GM23338 (cell line): ENCODE results near the gene PPP1R36. TPM values are rescaled to one million over a fixed set of nuclear protein-coding genes. Genes with fewer than 3 reads are reported as not detected.

Experiments
- ATAC-seq: fragments of 200-7000 bp; cut with Tn5 transposase; 3 replicates; pipeline ENCODE4 v1.9.1; 2020
- DNase-seq: peaks from one replicate; pipeline ENCODE4 v3.0.0-alpha.2; 2015; ENCODE audit warnings: low spot score
- H2AFZ ChIP-seq: fragments of 200-600 bp; sonication (generic); 2 replicates; pipeline ENCODE4 v1.8.0; 2016; ENCODE audit warnings: antibody characterized with exemption, mild to moderate bottlenecking, moderate library complexity
- H3F3A ChIP-seq: fragments of 200-600 bp; sonication (generic); replicated peaks from 2 replicates; pipeline ENCODE4 v1.8.0; 2017; ENCODE audit warnings: antibody characterized with exemption, mixed run types, low read depth
- H3K27ac ChIP-seq: fragments of 200-600 bp; sonication (generic); 2 replicates; pipeline ENCODE4 v1.6.1; 2016; ENCODE audit warnings: low read depth
- H3K27me3 ChIP-seq: fragments of 200-600 bp; sonication (generic); 2 replicates; pipeline ENCODE4 v1.8.0; 2016; ENCODE audit warnings: mild to moderate bottlenecking, mixed run types, moderate library complexity; ENCODE audit not compliant: insufficient read depth
- H3K36me3 ChIP-seq: fragments of 200-600 bp; sonication (generic); 2 replicates; pipeline ENCODE4 v1.8.0; 2016; ENCODE audit warnings: mild to moderate bottlenecking; ENCODE audit not compliant: insufficient read depth
- H3K4me1 ChIP-seq: fragments of 200-600 bp; sonication (generic); 2 replicates; pipeline ENCODE4 v1.8.0; 2016; ENCODE audit warnings: mild to moderate bottlenecking, moderate library complexity; ENCODE audit not compliant: insufficient read depth
- H3K4me2 ChIP-seq: fragments of 200-600 bp; sonication (generic); 2 replicates; pipeline ENCODE4 v1.7.1; 2017; ENCODE audit warnings: mixed run types
- H3K4me3 ChIP-seq: fragments of 200-600 bp; sonication (generic); 2 replicates; pipeline ENCODE4 v1.6.1; 2016; ENCODE audit warnings: mixed run types
- H3K79me2 ChIP-seq: fragments of 200-600 bp; sonication (generic); replicated peaks from 2 replicates; pipeline ENCODE4 v1.8.0; 2017; ENCODE audit warnings: mild to moderate bottlenecking; ENCODE audit not compliant: insufficient read depth
- H3K9me2 ChIP-seq: fragments of 200-600 bp; sonication (generic); 2 replicates; pipeline ENCODE4 v1.8.0; 2017; ENCODE audit not compliant: insufficient read depth
- H4K20me1 ChIP-seq: fragments of 200-600 bp; sonication (generic); replicated peaks from 2 replicates; pipeline ENCODE4 v1.8.0; 2017; ENCODE audit warnings: mild to moderate bottlenecking; ENCODE audit not compliant: insufficient read depth
- H3K27ac Mint-ChIP-seq: 2 replicates; pipeline ENCODE4 v1.8.0; 2020; ENCODE audit warnings: inconsistent platforms, mild to moderate bottlenecking, moderate library complexity, mixed read lengths
- H3K27me3 Mint-ChIP-seq: 3 replicates; pipeline ENCODE4 v1.8.0; 2022; ENCODE audit warnings: low read depth, mild to moderate bottlenecking, moderate library complexity, mixed read lengths, inconsistent platforms; ENCODE audit not compliant: insufficient read depth, poor library complexity
- H3K36me3 Mint-ChIP-seq: 3 replicates; pipeline ENCODE4 v1.8.0; 2021; ENCODE audit warnings: low read depth, mild to moderate bottlenecking, inconsistent platforms, moderate library complexity, mixed read lengths
- H3K4me1 Mint-ChIP-seq: 3 replicates; pipeline ENCODE4 v1.8.0; 2020; ENCODE audit warnings: mild to moderate bottlenecking, inconsistent platforms, mixed read lengths
- H3K4me3 Mint-ChIP-seq: 3 replicates; pipeline ENCODE4 v1.8.0; 2021; ENCODE audit warnings: moderate library complexity, mild to moderate bottlenecking, inconsistent platforms, mixed read lengths
- H3K9me3 Mint-ChIP-seq: 3 replicates; pipeline ENCODE4 v1.8.0; 2020; ENCODE audit warnings: moderate library complexity, mild to moderate bottlenecking, inconsistent platforms, mixed read lengths
- CREB1 ChIP-seq: fragments of 250-450 bp; sonication (Bioruptor Pico); IDR thresholded peaks from 2 replicates; pipeline ENCODE4 v1.5.0; 2020; ENCODE audit warnings: low read depth, mild to moderate bottlenecking, moderate library complexity
- EZH2 ChIP-seq: fragments of 200-600 bp; sonication (generic); IDR thresholded peaks from one replicate; pipeline ENCODE4 v1.8.0; 2017; ENCODE audit warnings: antibody characterized with exemption, mild to moderate bottlenecking, low read depth; ENCODE audit not compliant: unreplicated experiment
- EZH2phosphoT487 ChIP-seq: fragments of 200-600 bp; sonication (generic); IDR thresholded peaks from one replicate; pipeline ENCODE4 v1.8.1; 2018; ENCODE audit warnings: antibody characterized with exemption; ENCODE audit not compliant: unreplicated experiment
- JUNB ChIP-seq: IDR thresholded peaks from one replicate; pipeline ENCODE4 v1.6.1; 2016; ENCODE audit warnings: antibody characterized with exemption; ENCODE audit not compliant: unreplicated experiment
- NANOG ChIP-seq: IDR thresholded peaks from 2 replicates; pipeline ENCODE4 v1.6.1; 2016; ENCODE audit warnings: antibody characterized with exemption, borderline replicate concordance
- POLR2AphosphoS5 ChIP-seq: IDR thresholded peaks from 2 replicates; pipeline ENCODE4 v1.6.1; 2016; ENCODE audit warnings: antibody characterized with exemption, low read depth
- STAT1 ChIP-seq: IDR thresholded peaks from one replicate; pipeline ENCODE4 v1.6.1; 2016; ENCODE audit warnings: antibody characterized with exemption; ENCODE audit not compliant: unreplicated experiment
- ZNF114 ChIP-seq: fragments of 250-450 bp; sonication (Bioruptor Pico); IDR thresholded peaks from 2 replicates; pipeline ENCODE4 v1.5.0; 2020; ENCODE audit warnings: mild to moderate bottlenecking, moderate library complexity
- ZNF331 ChIP-seq: fragments of 250-450 bp; sonication (Bioruptor Pico); IDR thresholded peaks from 2 replicates; pipeline ENCODE4 v1.5.0; 2020; ENCODE audit warnings: low read depth, mild to moderate bottlenecking, moderate library complexity
- polyA plus RNA-seq: library from polyadenylated mRNA; unstranded; fragments of >200 nt; fragmentation: Nextera tagmentation; extraction: Ambion mirVana; gene quantifications from 2 replicates; pipeline ENCODE4 v1.2.1, GENCODE V29; 2016
- total RNA-seq: library from RNA; depleted of rRNA; stranded (reverse); fragments of >200 nt; shearing (Covaris generic); gene quantifications from 2 replicates; pipeline ENCODE4 v1.2.3, GENCODE V29; 2014
- TF ChIP-seq, protein P1 (sequence below): IDR thresholded peaks from one replicate; pipeline ENCODE4 v1.6.1; 2018; ENCODE audit warnings: antibody characterized with exemption; ENCODE audit not compliant: unreplicated experiment
- TF ChIP-seq, protein P2 (sequence below): IDR thresholded peaks from 2 replicates; pipeline ENCODE4 v1.6.1; 2016; ENCODE audit warnings: antibody characterized with exemption
- TF ChIP-seq, protein P3 (sequence below), 2 experiments: fragments of 200-600 bp in 1 of 2; sonication (generic) in 1 of 2; conservative IDR thresholded peaks; 2 replicates each; pipeline versions ENCODE4 v1.5.1 to v1.6.1; 2016 to 2017; ENCODE audit warnings: antibody characterized with exemption in 2 of 2, low read depth in 2 of 2, mild to moderate bottlenecking in 2 of 2, moderate library complexity in 1 of 2
- TF ChIP-seq, protein P4 (sequence below): fragments of 250-450 bp; sonication (Bioruptor Pico); IDR thresholded peaks from 2 replicates; pipeline ENCODE4 v1.5.0; 2020; ENCODE audit warnings: mild to moderate bottlenecking, moderate library complexity

Gene PPP1R36
- total and polyA plus RNA-seq, 2 experiments from 2014 or later = 0.42 to 1.4 TPM

DNA sequence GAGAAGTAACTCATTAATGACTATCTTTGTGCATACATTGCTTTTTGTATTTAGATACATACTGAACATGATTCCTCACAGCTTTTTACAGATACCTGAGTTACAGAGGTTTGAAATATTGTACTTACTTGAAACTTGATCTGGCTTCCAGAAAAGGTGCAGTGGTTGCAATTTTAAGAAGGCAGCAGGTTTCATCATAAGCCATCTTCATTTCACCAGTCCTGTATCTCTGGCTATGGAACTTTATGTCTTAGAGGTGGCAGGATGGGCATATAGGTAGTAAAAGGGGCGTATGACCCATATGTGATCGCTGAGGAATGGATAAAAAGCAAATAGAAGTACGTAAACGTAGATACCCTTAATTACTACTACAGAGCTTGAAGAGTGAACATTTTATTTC lies 31.5 kb upstream of the PPP1R36 start:
- Mint-ChIP-seq H3K36me3 (no peaks in the 10 kb centered on the region; the same call in 2 of the 3 replicates), H3K9me3 (no peaks in the 10 kb centered on the region; the same call in 2 of the 3 replicates), H3K27me3 (no peaks in the 10 kb centered on the region), H3K27ac (no peak overlapping the region), H3K4me3 (no peak overlapping the region), H3K4me1 (no peaks in the 10 kb centered on the region; the same call in 2 of the 3 replicates)
- Histone ChIP-seq H3K4me1 (no peaks in the 10 kb centered on the region), H4K20me1 (peaks cover 29% of the 10 kb centered on the region), H3K36me3 (no peaks in the 10 kb centered on the region), H3K79me2 (peaks cover 89% of the 10 kb centered on the region), H3K27me3 (no peaks in the 10 kb centered on the region), H3K4me2 (no peak overlapping the region), H2AFZ (no peak overlapping the region), H3K9me2 (no peaks in the 10 kb centered on the region), H3K4me3 (no peak overlapping the region), H3F3A (no peaks in the 10 kb centered on the region), H3K27ac (no peak overlapping the region)
- ATAC-seq (no peak), DNase-seq (no peak)
- no peak for TF ChIP-seq CREB1 (CRISPR knock-in tag)
- TF ChIP-seq, protein P1, sequence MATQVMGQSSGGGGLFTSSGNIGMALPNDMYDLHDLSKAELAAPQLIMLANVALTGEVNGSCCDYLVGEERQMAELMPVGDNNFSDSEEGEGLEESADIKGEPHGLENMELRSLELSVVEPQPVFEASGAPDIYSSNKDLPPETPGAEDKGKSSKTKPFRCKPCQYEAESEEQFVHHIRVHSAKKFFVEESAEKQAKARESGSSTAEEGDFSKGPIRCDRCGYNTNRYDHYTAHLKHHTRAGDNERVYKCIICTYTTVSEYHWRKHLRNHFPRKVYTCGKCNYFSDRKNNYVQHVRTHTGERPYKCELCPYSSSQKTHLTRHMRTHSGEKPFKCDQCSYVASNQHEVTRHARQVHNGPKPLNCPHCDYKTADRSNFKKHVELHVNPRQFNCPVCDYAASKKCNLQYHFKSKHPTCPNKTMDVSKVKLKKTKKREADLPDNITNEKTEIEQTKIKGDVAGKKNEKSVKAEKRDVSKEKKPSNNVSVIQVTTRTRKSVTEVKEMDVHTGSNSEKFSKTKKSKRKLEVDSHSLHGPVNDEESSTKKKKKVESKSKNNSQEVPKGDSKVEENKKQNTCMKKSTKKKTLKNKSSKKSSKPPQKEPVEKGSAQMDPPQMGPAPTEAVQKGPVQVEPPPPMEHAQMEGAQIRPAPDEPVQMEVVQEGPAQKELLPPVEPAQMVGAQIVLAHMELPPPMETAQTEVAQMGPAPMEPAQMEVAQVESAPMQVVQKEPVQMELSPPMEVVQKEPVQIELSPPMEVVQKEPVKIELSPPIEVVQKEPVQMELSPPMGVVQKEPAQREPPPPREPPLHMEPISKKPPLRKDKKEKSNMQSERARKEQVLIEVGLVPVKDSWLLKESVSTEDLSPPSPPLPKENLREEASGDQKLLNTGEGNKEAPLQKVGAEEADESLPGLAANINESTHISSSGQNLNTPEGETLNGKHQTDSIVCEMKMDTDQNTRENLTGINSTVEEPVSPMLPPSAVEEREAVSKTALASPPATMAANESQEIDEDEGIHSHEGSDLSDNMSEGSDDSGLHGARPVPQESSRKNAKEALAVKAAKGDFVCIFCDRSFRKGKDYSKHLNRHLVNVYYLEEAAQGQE = no peak
- TF ChIP-seq JUNB = no peak
- TF ChIP-seq, protein P2, sequence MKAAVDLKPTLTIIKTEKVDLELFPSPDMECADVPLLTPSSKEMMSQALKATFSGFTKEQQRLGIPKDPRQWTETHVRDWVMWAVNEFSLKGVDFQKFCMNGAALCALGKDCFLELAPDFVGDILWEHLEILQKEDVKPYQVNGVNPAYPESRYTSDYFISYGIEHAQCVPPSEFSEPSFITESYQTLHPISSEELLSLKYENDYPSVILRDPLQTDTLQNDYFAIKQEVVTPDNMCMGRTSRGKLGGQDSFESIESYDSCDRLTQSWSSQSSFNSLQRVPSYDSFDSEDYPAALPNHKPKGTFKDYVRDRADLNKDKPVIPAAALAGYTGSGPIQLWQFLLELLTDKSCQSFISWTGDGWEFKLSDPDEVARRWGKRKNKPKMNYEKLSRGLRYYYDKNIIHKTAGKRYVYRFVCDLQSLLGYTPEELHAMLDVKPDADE = no peak
- TF ChIP-seq, protein P3, sequence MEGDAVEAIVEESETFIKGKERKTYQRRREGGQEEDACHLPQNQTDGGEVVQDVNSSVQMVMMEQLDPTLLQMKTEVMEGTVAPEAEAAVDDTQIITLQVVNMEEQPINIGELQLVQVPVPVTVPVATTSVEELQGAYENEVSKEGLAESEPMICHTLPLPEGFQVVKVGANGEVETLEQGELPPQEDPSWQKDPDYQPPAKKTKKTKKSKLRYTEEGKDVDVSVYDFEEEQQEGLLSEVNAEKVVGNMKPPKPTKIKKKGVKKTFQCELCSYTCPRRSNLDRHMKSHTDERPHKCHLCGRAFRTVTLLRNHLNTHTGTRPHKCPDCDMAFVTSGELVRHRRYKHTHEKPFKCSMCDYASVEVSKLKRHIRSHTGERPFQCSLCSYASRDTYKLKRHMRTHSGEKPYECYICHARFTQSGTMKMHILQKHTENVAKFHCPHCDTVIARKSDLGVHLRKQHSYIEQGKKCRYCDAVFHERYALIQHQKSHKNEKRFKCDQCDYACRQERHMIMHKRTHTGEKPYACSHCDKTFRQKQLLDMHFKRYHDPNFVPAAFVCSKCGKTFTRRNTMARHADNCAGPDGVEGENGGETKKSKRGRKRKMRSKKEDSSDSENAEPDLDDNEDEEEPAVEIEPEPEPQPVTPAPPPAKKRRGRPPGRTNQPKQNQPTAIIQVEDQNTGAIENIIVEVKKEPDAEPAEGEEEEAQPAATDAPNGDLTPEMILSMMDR (conservative IDR thresholded peaks at IDR 0.05; ENCODE audit: low read depth in 2 of 2) = no peak
- TF ChIP-seq EZH2 = no peak
- TF ChIP-seq POLR2AphosphoS5 = no peak
- TF ChIP-seq NANOG = no peak
- no peak for TF ChIP-seq ZNF331 (CRISPR knock-in tag)
- TF ChIP-seq STAT1 = no peak
- TF ChIP-seq ZNF114 (CRISPR knock-in tag) = no peak
- TF ChIP-seq, protein P4, sequence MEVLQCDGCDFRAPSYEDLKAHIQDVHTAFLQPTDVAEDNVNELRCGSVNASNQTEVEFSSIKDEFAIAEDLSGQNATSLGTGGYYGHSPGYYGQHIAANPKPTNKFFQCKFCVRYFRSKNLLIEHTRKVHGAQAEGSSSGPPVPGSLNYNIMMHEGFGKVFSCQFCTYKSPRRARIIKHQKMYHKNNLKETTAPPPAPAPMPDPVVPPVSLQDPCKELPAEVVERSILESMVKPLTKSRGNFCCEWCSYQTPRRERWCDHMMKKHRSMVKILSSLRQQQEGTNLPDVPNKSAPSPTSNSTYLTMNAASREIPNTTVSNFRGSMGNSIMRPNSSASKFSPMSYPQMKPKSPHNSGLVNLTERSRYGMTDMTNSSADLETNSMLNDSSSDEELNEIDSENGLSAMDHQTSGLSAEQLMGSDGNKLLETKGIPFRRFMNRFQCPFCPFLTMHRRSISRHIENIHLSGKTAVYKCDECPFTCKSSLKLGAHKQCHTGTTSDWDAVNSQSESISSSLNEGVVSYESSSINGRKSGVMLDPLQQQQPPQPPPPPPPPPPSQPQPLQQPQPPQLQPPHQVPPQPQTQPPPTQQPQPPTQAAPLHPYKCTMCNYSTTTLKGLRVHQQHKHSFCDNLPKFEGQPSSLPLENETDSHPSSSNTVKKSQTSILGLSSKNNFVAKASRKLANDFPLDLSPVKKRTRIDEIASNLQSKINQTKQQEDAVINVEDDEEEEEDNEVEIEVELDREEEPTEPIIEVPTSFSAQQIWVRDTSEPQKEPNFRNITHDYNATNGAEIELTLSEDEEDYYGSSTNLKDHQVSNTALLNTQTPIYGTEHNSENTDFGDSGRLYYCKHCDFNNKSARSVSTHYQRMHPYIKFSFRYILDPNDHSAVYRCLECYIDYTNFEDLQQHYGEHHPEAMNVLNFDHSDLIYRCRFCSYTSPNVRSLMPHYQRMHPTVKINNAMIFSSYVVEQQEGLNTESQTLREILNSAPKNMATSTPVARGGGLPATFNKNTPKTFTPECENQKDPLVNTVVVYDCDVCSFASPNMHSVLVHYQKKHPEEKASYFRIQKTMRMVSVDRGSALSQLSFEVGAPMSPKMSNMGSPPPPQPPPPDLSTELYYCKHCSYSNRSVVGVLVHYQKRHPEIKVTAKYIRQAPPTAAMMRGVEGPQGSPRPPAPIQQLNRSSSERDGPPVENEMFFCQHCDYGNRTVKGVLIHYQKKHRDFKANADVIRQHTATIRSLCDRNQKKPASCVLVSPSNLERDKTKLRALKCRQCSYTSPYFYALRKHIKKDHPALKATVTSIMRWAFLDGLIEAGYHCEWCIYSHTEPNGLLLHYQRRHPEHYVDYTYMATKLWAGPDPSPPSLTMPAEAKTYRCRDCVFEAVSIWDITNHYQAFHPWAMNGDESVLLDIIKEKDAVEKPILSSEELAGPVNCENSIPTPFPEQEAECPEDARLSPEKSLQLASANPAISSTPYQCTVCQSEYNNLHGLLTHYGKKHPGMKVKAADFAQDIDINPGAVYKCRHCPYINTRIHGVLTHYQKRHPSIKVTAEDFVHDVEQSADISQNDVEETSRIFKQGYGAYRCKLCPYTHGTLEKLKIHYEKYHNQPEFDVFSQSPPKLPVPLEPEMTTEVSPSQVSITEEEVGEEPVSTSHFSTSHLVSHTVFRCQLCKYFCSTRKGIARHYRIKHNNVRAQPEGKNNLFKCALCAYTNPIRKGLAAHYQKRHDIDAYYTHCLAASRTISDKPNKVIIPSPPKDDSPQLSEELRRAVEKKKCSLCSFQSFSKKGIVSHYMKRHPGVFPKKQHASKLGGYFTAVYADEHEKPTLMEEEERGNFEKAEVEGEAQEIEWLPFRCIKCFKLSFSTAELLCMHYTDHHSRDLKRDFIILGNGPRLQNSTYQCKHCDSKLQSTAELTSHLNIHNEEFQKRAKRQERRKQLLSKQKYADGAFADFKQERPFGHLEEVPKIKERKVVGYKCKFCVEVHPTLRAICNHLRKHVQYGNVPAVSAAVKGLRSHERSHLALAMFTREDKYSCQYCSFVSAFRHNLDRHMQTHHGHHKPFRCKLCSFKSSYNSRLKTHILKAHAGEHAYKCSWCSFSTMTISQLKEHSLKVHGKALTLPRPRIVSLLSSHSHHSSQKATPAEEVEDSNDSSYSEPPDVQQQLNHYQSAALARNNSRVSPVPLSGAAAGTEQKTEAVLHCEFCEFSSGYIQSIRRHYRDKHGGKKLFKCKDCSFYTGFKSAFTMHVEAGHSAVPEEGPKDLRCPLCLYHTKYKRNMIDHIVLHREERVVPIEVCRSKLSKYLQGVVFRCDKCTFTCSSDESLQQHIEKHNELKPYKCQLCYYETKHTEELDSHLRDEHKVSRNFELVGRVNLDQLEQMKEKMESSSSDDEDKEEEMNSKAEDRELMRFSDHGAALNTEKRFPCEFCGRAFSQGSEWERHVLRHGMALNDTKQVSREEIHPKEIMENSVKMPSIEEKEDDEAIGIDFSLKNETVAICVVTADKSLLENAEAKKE (CRISPR knock-in tag) = no peak
- TF ChIP-seq EZH2phosphoT487 = no peak
